ENCODE data around the gene NHLRC4. TPM values are rescaled to one million over a fixed set of nuclear protein-coding genes. Genes with fewer than 3 reads are reported as not detected.

NHLRC4 gene
- total RNA-seq, 2 donors from 2014 or later, result 1.1 TPM

GRCh38 chr16:580946-581498 is 14.2 kb downstream of the NHLRC4 start:
- H3K4me1 Mint-ChIP-seq, result no peaks in the 10 kb centered on the region
- Histone ChIP-seq H3K9me3 (ENCODE audit: control insufficient read depth, low read length) (no peaks in the 10 kb centered on the region), H3K4me3 (ENCODE audit: low read length) (no peak overlapping the region), H3K36me3 (ENCODE audit: control insufficient read depth, insufficient read depth, low read length) (no peaks in the 10 kb centered on the region), H3K27ac (ENCODE audit: low read depth, low read length) (no peak overlapping the region), H3K9ac (ENCODE audit: extremely low read depth, low read length, poor library complexity, severe bottlenecking) (no peak overlapping the region), H3K4me1 (ENCODE audit: control insufficient read depth, insufficient read depth, low read length) (no peaks in the 10 kb centered on the region), H3K27me3 (ENCODE audit: control insufficient read depth, insufficient read depth, low read length, poor library complexity, severe bottlenecking) (peaks cover 6% of the 10 kb centered on the region)
- no peak overlapping the region for H3K4me3 Mint-ChIP-seq
- no peak for DNase-seq
- H3K27ac Mint-ChIP-seq, result no peak overlapping the region
- TF ChIP-seq CTCF (conservative IDR thresholded peaks at IDR 0.05), result no peak
- H3K9me3 Mint-ChIP-seq, result no peaks in the 10 kb centered on the region
- H3K27me3 Mint-ChIP-seq (ENCODE audit: insufficient read depth), result peaks cover 9% of the 10 kb centered on the region
- H3K36me3 Mint-ChIP-seq (ENCODE audit: low read depth), result peaks cover 8% of the 10 kb centered on the region
- WGBS, 2 experiments (ENCODE audit: insufficient coverage in 1 of 2, insufficient read length in 1 of 2), result 95% methylated on average over 19 of the region's 19 CpGs

- Mint-ChIP-seq H3K27ac (no peak overlapping the region), H3K27me3 (ENCODE audit: insufficient read depth) (peaks cover 21% of the 10 kb centered on the region), H3K9me3 (no peaks in the 10 kb centered on the region), H3K36me3 (ENCODE audit: low read depth) (peaks cover 3% of the 10 kb centered on the region), H3K4me3 (no peak overlapping the region), H3K4me1 (no peaks in the 10 kb centered on the region)
- Histone ChIP-seq H3K4me1 (ENCODE audit: control insufficient read depth, insufficient read depth, low read length) (no peaks in the 10 kb centered on the region), H3K9me3 (ENCODE audit: control insufficient read depth, low read length) (no peaks in the 10 kb centered on the region), H3K36me3 (ENCODE audit: control insufficient read depth, insufficient read depth, low read length) (no peaks in the 10 kb centered on the region), H3K4me3 (ENCODE audit: low read length) (no peak overlapping the region), H3K27ac (ENCODE audit: low read depth, low read length) (no peak overlapping the region), H3K9ac (ENCODE audit: extremely low read depth, low read length, poor library complexity, severe bottlenecking) (no peak overlapping the region), H3K27me3 (ENCODE audit: control insufficient read depth, insufficient read depth, low read length, poor library complexity, severe bottlenecking) (peaks cover 12% of the 10 kb centered on the region)
- TF ChIP-seq CTCF (conservative IDR thresholded peaks at IDR 0.05), result no peak
- DNase-seq, result no peak
- whole genome bisulfite sequencing, 2 experiments (ENCODE audit: insufficient coverage in 1 of 2, insufficient read length in 1 of 2), result 84 to 87% methylated on average over 12 to 18 of the region's 18 CpGs
These were observed 15.4 kb downstream of the NHLRC4 start for GRCh38 chr16:582218-582613.

GRCh38 chr16:582614-583331 is 16.0 kb downstream of the NHLRC4 start:
- Mint-ChIP-seq H3K36me3 (ENCODE audit: low read depth) (peaks cover 5% of the 10 kb centered on the region), H3K4me3 (no peak overlapping the region), H3K27ac (no peak overlapping the region), H3K4me1 (peaks cover 2% of the 10 kb centered on the region), H3K9me3 (no peaks in the 10 kb centered on the region), H3K27me3 (ENCODE audit: insufficient read depth) (peaks cover 24% of the 10 kb centered on the region)
- H3K9me3 ChIP-seq (ENCODE audit: control insufficient read depth, low read length), result no peaks in the 10 kb centered on the region
- TF ChIP-seq CTCF (conservative IDR thresholded peaks at IDR 0.05), result no peak
- 90 to 94% methylated on average over 18 to 21 of the region's 21 CpGs for WGBS, 2 experiments (ENCODE audit: insufficient coverage in 1 of 2, insufficient read length in 1 of 2)
- H3K27ac ChIP-seq (ENCODE audit: low read depth, low read length), result no peak overlapping the region
- no peaks in the 10 kb centered on the region for H3K4me1 ChIP-seq (ENCODE audit: control insufficient read depth, insufficient read depth, low read length)
- H3K27me3 ChIP-seq (ENCODE audit: control insufficient read depth, insufficient read depth, low read length, poor library complexity, severe bottlenecking), result peaks cover 12% of the 10 kb centered on the region
- H3K36me3 ChIP-seq (ENCODE audit: control insufficient read depth, insufficient read depth, low read length), result no peaks in the 10 kb centered on the region
- no peak overlapping the region for H3K4me3 ChIP-seq (ENCODE audit: low read length)
- peak; percentile 65 for DNase-seq
- H3K9ac ChIP-seq (ENCODE audit: extremely low read depth, low read length, poor library complexity, severe bottlenecking), result no peak overlapping the region
